Aorta (tissue), 5 donors: Measurements from ENCODE around the gene CTSD. TPM values are rescaled to one million over a fixed set of nuclear protein-coding genes. Genes with fewer than 3 reads are reported as not detected.

ENCODE experiments used
- ATAC-seq: fragments of 200-7000 bp; cut with Tn5 transposase; one replicate; pipeline ENCODE4 v1.9.1; 2022; ENCODE audit warnings: moderate library complexity; ENCODE audit not compliant: low FRiP score
- DNase-seq, 2 donors: peaks; one replicate each; pipeline ENCODE4 v3.0.0-alpha.2; 2020
- H3K27ac ChIP-seq, 2 donors: one replicate each; pipeline ENCODE4 v1.5.1; 2013; ENCODE audit warnings: low read length in 2 of 2, mild to moderate bottlenecking in 2 of 2, moderate library complexity in 2 of 2, control low read depth in 1 of 2, inconsistent platforms in 1 of 2, low read depth in 1 of 2
- H3K27me3 ChIP-seq, 2 donors: one replicate each; pipeline ENCODE4 v1.6.1; 2013; ENCODE audit warnings: control low read depth in 1 of 2, low read length in 1 of 2, mild to moderate bottlenecking in 1 of 2, moderate library complexity in 1 of 2; ENCODE audit not compliant: insufficient read depth in 2 of 2, control insufficient read depth in 1 of 2
- H3K36me3 ChIP-seq, 2 donors: one replicate each; pipeline ENCODE4 v1.6.1; 2013; ENCODE audit warnings: control low read depth in 1 of 2, low read length in 1 of 2, mild to moderate bottlenecking in 1 of 2; ENCODE audit not compliant: insufficient read depth in 2 of 2, control insufficient read depth in 1 of 2
- H3K4me1 ChIP-seq, 2 donors: one replicate each; pipeline ENCODE4 v1.6.1; 2013; ENCODE audit warnings: low read length in 2 of 2, control low read depth in 1 of 2, mild to moderate bottlenecking in 1 of 2, moderate library complexity in 1 of 2; ENCODE audit not compliant: insufficient read depth in 2 of 2, control insufficient read depth in 1 of 2
- H3K4me3 ChIP-seq, 2 donors: one replicate each; pipeline ENCODE4 v1.5.1; 2013; ENCODE audit warnings: low read length in 2 of 2, control low read depth in 1 of 2, mild to moderate bottlenecking in 1 of 2
- H3K9me3 ChIP-seq: one replicate; pipeline ENCODE4 v1.6.1; 2013; ENCODE audit warnings: mild to moderate bottlenecking, low read length; ENCODE audit not compliant: control insufficient read depth
- WGBS, 2 donors: extraction: QIAGEN DNeasy Blood & Tissue Kit; methylation state at CpG; one replicate each; pipeline ENCODE4 v1.1.7; 2013; 5-methylcytosine and 5-hydroxymethylcytosine counted together
- intact Hi-C, 2 donors: fragments of 100-400 bp; cut with DNase I; formaldehyde crosslinking; loops; one replicate each; pipeline versions ENCODE4 v1.14.2 to v1.15.0; 2022
- polyA plus RNA-seq, 2 donors: library from polyadenylated mRNA; stranded (reverse); fragments of 200-250 nt; gene quantifications; one replicate each; pipeline ENCODE4 v1.2.3, GENCODE V29; 2013
- total RNA-seq, 2 donors: library from RNA; stranded (reverse); fragmentation: NEBNext Ultra II Directional; extraction: Animal tissue kit (Norgen Biotek cat#: 25700); gene quantifications; one replicate each; pipeline ENCODE4 v1.2.1, GENCODE V29; 2021
- donor health status: healthy with polysubstance abuse.
- donor health status: Bipolar disorder and iron deficiency.
- donor health status: DM: no; HTN: no; CAD: no.
- donor health status: DM: no; HTN: no; CAD: no.
- donor health status: DM: yes; HTN: yes; CAD: no.

CTSD gene
- total and polyA plus RNA-seq, 4 donors, result 473 to 646 (median 577) TPM

GRCh38 chr11:1760351-1761109 lies 3.2 kb downstream of the CTSD start:
- ATAC-seq (peak; percentile 77), DNase-seq (peak; percentile 94 to 97)
- intact Hi-C loops, result loop anchor here in 1 of 2 donors (2.0 kb wide), 1 partner anchor 66 kb away; no protein-coding TSS in a partner anchor
- Histone ChIP-seq H3K4me1 (no peaks in the 10 kb centered on the region), H3K4me3 (no peak overlapping the region), H3K27me3 (no peaks in the 10 kb centered on the region), H3K9me3 (no peaks in the 10 kb centered on the region), H3K27ac (peak overlapping the region in 1 of 2 donors; percentile 68), H3K36me3 (no peaks in the 10 kb centered on the region)
- WGBS, 2 donors, result 40 to 42% methylated on average over 23 of the region's 23 CpGs

- Histone ChIP-seq H3K4me1 (no peaks in the 10 kb centered on the region), H3K27me3 (no peaks in the 10 kb centered on the region), H3K4me3 (no peak overlapping the region), H3K9me3 (no peaks in the 10 kb centered on the region), H3K36me3 (no peaks in the 10 kb centered on the region), H3K27ac (peak overlapping the region in 1 of 2 donors; percentile 68)
- DNase-seq, result no peak
- 84 to 89% methylated on average over 5 of the region's 5 CpGs for WGBS, 2 donors
- intact Hi-C loops, result loop anchor here in 1 of 2 donors (2.0 kb wide), 1 partner anchor 67 kb away; no protein-coding TSS in a partner anchor
- no peak for ATAC-seq
These were observed 3.9 kb downstream of the CTSD start for GRCh38 chr11:1759851-1760220.

DNA sequence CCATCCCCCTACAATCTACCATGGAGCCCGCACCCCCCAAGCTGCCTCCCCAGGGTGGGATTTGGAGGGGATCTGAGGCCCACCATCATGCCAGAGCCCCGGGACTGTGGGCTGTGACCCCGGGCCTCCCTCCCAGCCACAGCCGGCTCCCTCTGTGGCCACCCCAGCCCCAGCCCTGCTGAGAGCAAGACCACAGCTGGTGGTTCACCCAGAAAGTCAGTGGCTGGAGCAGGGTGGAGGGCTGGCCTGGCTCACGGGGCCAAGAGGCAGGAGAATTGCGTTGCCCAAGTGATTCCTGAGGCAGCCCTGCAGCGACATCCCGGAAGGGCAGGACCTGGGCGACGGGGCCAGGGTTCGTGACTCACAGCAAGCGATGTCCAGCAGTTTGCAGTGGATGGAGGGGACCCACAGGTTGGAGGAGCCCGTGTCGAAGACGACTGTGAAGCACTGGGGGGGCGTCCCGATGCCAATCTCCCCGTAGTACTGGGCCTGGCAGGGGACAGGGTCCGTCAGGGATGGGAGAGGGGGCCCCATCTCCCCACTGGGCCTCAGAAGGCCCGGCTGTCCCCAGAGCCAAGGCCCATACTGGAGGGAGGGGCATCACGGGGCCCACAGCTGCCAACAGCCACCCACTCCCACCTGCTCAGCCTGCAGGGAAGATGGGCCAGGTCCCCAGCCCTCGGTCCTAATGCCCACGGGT lies 4.4 kb downstream of the CTSD start:
- Histone ChIP-seq H3K4me1 (no peaks in the 10 kb centered on the region), H3K36me3 (no peaks in the 10 kb centered on the region), H3K27me3 (no peaks in the 10 kb centered on the region), H3K4me3 (no peak overlapping the region), H3K27ac (peak overlapping the region in 1 of 2 donors; percentile 68), H3K9me3 (no peaks in the 10 kb centered on the region)
- 91 to 94% methylated on average over 22 to 23 of the region's 23 CpGs for WGBS, 2 donors
- DNase-seq, result peak in 1 of 2 donors; percentile 59
- intact Hi-C loops, result no loop called here
- no peak for ATAC-seq

GRCh38 chr11:1758611-1759150 lies 5.0 kb downstream of the CTSD start:
- DNase-seq (no peak), ATAC-seq (no peak)
- intact Hi-C loops, result no loop called here
- H3K27ac ChIP-seq, result no peak overlapping the region
- H3K4me1 ChIP-seq, result no peaks in the 10 kb centered on the region
- H3K4me3 ChIP-seq, result no peak overlapping the region
- H3K9me3 ChIP-seq, result no peaks in the 10 kb centered on the region
- 89% methylated on average over 21 of the region's 21 CpGs for WGBS, 2 donors
- no peaks in the 10 kb centered on the region for H3K27me3 ChIP-seq
- no peaks in the 10 kb centered on the region for H3K36me3 ChIP-seq

- Histone ChIP-seq H3K4me1 (no peaks in the 10 kb centered on the region), H3K27ac (no peak overlapping the region), H3K36me3 (peaks cover 0 to 2% of the 10 kb centered on the region in 2 donors), H3K4me3 (no peak overlapping the region), H3K27me3 (no peaks in the 10 kb centered on the region), H3K9me3 (no peaks in the 10 kb centered on the region)
- 76 to 79% methylated on average over 17 of the region's 17 CpGs for WGBS, 2 donors
- intact Hi-C loops, result no loop called here
- DNase-seq, result peak; percentile 74 to 75
- ATAC-seq, result no peak
These were observed 5.7 kb downstream of the CTSD start for GRCh38 chr11:1757861-1758610.

DNA sequence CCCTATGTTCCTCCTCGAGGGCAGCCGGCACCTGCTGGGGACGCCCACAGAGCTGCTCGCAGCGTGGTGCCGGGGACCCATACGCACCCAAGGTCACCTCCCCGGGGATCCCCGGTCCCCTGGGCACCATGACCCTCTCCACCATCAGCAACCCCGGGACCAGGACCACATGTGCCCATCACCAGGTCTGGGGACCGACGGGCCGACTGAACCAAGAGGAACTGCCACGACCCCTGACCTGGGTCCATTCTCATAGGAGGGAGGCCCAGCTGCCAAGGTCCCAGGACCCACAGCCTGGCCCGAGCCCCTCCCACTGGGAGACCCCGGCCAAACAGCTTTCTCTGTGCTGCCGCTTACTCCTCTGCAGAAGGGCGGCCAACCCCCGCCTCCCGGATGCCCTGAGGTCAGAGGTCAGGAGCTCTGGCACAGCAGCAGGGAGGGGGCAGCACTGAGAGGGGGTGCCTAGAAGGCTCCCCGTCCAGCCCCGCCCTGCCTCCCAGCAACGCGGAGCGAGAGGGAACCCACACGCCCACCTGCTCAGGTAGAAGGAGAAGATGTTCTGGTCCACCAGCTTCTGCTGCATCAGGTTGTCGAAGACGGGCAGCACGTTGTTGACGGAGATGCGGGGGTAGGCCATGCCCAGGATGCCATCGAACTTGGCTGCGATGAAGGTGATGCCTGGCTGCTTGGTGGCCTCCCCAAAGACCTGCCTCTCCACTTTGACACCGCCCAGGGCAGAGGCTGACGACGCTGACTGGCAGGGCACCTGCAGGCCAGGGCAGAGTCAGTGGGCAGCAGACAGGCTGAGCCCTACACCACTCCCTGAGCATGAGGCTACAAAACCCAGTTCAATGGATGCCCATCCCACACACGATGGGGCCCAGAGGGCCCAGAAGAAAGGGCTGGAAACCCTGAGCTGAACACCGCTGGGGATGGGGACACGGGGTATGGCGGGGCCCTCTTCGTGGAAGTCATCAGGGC lies 6.6 kb downstream of the CTSD start:
- DNase-seq (peak; percentile 56 to 73), ATAC-seq (no peak)
- Histone ChIP-seq H3K27me3 (no peaks in the 10 kb centered on the region), H3K9me3 (no peaks in the 10 kb centered on the region), H3K4me3 (no peak overlapping the region), H3K36me3 (peaks cover 0 to 4% of the 10 kb centered on the region in 2 donors), H3K4me1 (no peaks in the 10 kb centered on the region), H3K27ac (no peak overlapping the region)
- whole genome bisulfite sequencing, 2 donors, result 87 to 88% methylated on average over 39 to 41 of the region's 41 CpGs
- intact Hi-C loops, result no loop called here

DNA sequence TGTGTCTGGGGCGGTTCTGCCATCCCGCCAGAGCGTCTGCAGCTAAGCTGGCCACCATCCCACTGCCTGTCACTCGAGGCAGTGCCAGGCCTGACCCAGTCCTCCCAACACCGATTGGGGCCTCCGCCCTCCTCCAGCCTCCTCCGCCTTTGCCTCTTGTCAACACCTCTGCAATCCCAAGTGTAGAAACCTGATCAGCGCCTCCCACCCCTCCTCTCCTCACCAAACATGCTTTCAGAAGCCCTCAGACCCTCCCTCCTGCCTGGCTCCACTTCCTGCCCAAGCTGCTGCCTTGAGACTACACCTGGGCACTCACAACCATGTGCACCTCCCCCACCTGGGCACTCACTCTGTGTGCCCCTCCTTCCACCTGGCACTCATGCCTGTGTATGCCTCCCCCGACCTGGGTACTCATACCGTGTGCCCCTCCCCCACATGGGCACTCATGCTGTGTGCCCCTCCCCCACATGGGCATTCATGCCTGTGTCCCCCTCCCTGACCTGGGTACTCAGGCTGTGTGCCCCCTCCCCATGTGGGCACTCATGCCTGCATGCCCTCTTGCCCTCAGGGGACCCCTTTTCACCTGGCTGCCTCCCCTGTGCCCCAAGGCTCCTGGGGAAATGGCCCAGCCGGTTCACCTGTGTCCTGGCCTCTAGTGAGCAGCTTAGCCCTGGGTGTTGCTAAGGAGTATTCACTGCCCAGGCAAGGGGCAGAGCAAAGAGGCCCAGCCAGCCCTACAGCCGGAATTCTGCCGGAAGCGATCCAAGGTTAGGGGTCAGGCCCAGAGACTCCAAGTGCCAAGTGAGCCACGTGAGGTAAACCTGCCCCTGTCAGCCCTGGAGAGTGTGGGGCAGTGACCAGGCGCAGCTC lies 7.8 kb downstream of the CTSD start:
- no peak for ATAC-seq
- Histone ChIP-seq H3K9me3 (no peaks in the 10 kb centered on the region), H3K4me3 (no peak overlapping the region), H3K36me3 (peaks cover 0 to 4% of the 10 kb centered on the region in 2 donors), H3K27me3 (no peaks in the 10 kb centered on the region), H3K27ac (no peak overlapping the region), H3K4me1 (no peaks in the 10 kb centered on the region)
- WGBS, 2 donors, result 67 to 68% methylated on average over 16 of the region's 16 CpGs
- peak in 1 of 2 donors; percentile 69 for DNase-seq
- intact Hi-C loops, result no loop called here
